Measurements from ENCODE around the gene GNAZ. TPM values are rescaled to one million over a fixed set of nuclear protein-coding genes. Genes with fewer than 3 reads are reported as not detected.

The GNAZ gene
- total and polyA plus RNA-seq, 4 donors, result 0.21 to 2.2 (median 0.38) TPM

GRCh38 chr22:23121424-23121823 is 51.1 kb downstream of the GNAZ start:
- DNase-seq (ENCODE audit: low spot score), result no peak
- no peaks in the 10 kb centered on the region for H3K27me3 ChIP-seq (ENCODE audit: control insufficient read depth in 4 of 4, insufficient read depth in 4 of 4, low read length in 3 of 4)
- no peaks in the 10 kb centered on the region for H3K9me3 ChIP-seq (ENCODE audit: control insufficient read depth in 4 of 4, low read length in 3 of 4)
- no peaks in the 10 kb centered on the region for H3K36me3 ChIP-seq (ENCODE audit: control insufficient read depth in 4 of 4, insufficient read depth in 3 of 4, low read depth in 1 of 4, low read length in 3 of 4)
- peaks cover 0 to 4% (median 0%) of the 10 kb centered on the region in 4 donors for H3K4me1 ChIP-seq (ENCODE audit: control insufficient read depth in 4 of 4, insufficient read depth in 4 of 4, low read length in 3 of 4)
- H3K4me3 ChIP-seq (ENCODE audit: low read depth in 1 of 3, low read length in 3 of 3), result no peak overlapping the region
- no peak overlapping the region for H3K27ac ChIP-seq (ENCODE audit: low read depth in 1 of 2, low read length in 2 of 2)
- H3K9ac ChIP-seq (ENCODE audit: low read depth in 1 of 2, low read length in 2 of 2), result no peak overlapping the region
- TF ChIP-seq SP1 (IDR thresholded peaks at IDR 0.05), result no peak
- TF ChIP-seq, protein P1, sequence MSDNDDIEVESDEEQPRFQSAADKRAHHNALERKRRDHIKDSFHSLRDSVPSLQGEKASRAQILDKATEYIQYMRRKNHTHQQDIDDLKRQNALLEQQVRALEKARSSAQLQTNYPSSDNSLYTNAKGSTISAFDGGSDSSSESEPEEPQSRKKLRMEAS (IDR thresholded peaks at IDR 0.05), result no peak
- TF ChIP-seq HNF4G (IDR thresholded peaks at IDR 0.05), result no peak
- TF ChIP-seq RXRA (IDR thresholded peaks at IDR 0.05), result no peak
- TF ChIP-seq ATF3 (IDR thresholded peaks at IDR 0.05), result no peak
- TF ChIP-seq YY1 (IDR thresholded peaks at IDR 0.05), result no peak
- no peak for TF ChIP-seq EGR1 (IDR thresholded peaks at IDR 0.05; ENCODE audit: low read depth in 2 of 2)
- no peak for TF ChIP-seq JUND (IDR thresholded peaks at IDR 0.05)
- TF ChIP-seq, protein P2, sequence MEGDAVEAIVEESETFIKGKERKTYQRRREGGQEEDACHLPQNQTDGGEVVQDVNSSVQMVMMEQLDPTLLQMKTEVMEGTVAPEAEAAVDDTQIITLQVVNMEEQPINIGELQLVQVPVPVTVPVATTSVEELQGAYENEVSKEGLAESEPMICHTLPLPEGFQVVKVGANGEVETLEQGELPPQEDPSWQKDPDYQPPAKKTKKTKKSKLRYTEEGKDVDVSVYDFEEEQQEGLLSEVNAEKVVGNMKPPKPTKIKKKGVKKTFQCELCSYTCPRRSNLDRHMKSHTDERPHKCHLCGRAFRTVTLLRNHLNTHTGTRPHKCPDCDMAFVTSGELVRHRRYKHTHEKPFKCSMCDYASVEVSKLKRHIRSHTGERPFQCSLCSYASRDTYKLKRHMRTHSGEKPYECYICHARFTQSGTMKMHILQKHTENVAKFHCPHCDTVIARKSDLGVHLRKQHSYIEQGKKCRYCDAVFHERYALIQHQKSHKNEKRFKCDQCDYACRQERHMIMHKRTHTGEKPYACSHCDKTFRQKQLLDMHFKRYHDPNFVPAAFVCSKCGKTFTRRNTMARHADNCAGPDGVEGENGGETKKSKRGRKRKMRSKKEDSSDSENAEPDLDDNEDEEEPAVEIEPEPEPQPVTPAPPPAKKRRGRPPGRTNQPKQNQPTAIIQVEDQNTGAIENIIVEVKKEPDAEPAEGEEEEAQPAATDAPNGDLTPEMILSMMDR (IDR thresholded peaks at IDR 0.05; ENCODE audit: low read depth, low read length, missing input control), result no peak
- no peak for TF ChIP-seq HNF4A (conservative IDR thresholded peaks at IDR 0.05)
- no peak for TF ChIP-seq RAD21 (IDR thresholded peaks at IDR 0.05)
- no peak for TF ChIP-seq FOXA1 (IDR thresholded peaks at IDR 0.05)
- TF ChIP-seq REST (IDR thresholded peaks at IDR 0.05), result no peak
- TF ChIP-seq, protein P3, sequence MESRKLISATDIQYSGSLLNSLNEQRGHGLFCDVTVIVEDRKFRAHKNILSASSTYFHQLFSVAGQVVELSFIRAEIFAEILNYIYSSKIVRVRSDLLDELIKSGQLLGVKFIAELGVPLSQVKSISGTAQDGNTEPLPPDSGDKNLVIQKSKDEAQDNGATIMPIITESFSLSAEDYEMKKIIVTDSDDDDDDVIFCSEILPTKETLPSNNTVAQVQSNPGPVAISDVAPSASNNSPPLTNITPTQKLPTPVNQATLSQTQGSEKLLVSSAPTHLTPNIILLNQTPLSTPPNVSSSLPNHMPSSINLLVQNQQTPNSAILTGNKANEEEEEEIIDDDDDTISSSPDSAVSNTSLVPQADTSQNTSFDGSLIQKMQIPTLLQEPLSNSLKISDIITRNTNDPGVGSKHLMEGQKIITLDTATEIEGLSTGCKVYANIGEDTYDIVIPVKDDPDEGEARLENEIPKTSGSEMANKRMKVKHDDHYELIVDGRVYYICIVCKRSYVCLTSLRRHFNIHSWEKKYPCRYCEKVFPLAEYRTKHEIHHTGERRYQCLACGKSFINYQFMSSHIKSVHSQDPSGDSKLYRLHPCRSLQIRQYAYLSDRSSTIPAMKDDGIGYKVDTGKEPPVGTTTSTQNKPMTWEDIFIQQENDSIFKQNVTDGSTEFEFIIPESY (IDR thresholded peaks at IDR 0.05), result no peak
- TF ChIP-seq TAF1 (conservative IDR thresholded peaks at IDR 0.05), result no peak
- TF ChIP-seq NR2F2 (IDR thresholded peaks at IDR 0.05), result no peak
- WGBS, result 85% methylated on average over 9 of the region's 9 CpGs
